Erythroblast (primary cell): Measurements from ENCODE around the gene IMMP2L.

Experiments used
- GATA1 ChIP-seq: IDR thresholded peaks from 2 replicates; pipeline ENCODE4 v1.6.1; 2011; ENCODE audit warnings: low read depth, mild to moderate bottlenecking, control low read depth, low read length, moderate library complexity
- POLR2A ChIP-seq: IDR thresholded peaks from 2 replicates; pipeline ENCODE4 v1.6.1; 2011; ENCODE audit warnings: mild to moderate bottlenecking, low read length

DNA sequence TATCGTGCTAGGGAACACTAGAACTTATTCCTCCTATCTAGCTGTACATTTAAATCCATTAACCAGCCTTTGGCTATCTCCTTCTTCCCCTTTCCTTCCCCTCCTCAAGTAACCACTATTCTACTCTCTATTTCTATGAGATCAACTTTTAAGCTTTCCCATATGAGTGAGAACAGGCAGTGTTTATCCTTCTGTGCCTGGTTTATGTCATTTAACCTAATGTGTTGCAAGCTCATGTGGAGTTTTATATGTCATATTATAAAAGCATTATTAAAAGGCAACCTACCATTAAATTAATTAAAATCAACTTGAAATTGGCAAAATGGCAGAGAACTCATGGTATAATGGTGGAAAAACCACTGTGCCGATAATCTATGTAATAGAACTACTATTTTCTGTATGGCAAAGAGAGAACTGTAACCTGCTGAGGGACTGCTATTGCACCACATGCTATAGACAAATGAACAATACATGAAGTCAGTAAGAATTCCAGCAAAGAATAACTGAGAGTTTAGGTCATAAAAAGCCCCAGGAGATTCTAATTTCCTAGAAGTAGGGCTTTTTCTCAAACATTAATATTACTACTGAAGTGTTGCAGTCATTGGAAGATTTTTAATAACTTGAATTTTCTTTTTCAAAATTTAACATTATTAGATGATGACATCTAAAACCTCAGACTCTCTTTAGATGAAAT lies 389.6 kb downstream of the IMMP2L start:
- TF ChIP-seq POLR2A (no peak), GATA1 (no peak)
